ENCODE data around the gene FOXR1. TPM values are rescaled to one million over a fixed set of nuclear protein-coding genes. Genes with fewer than 3 reads are reported as not detected.

Gene FOXR1
- total RNA-seq, 4 donors from 2014 or later, result not detected

- no peak for TF ChIP-seq CTCF (IDR thresholded peaks at IDR 0.05)
- ATAC-seq (ENCODE audit: low FRiP score), result no peak
- no peak for DNase-seq (ENCODE audit: low spot score)
These were observed 43.9 kb upstream of the FOXR1 start for GRCh38 chr11:118927554-118928100.

GRCh38 chr11:118928101-118928869 is 43.3 kb upstream of the FOXR1 start:
- peak in 2 of 3 donors; percentile 20 to 93 for TF ChIP-seq CTCF (IDR thresholded peaks at IDR 0.05)
- DNase-seq (ENCODE audit: low spot score) (no peak), ATAC-seq (ENCODE audit: low FRiP score) (peak; percentile 82)

GRCh38 chr11:118928870-118929500 is 42.6 kb upstream of the FOXR1 start:
- no peak for DNase-seq (ENCODE audit: low spot score)
- no peak for TF ChIP-seq CTCF (IDR thresholded peaks at IDR 0.05)
- ATAC-seq (ENCODE audit: low FRiP score), result peak; percentile 17

- TF ChIP-seq CTCF (IDR thresholded peaks at IDR 0.05), result no peak
- ATAC-seq (ENCODE audit: low FRiP score) (peak; percentile 27), DNase-seq (ENCODE audit: low spot score) (no peak)
These were observed 42.0 kb upstream of the FOXR1 start for GRCh38 chr11:118929501-118930093.

GRCh38 chr11:118930094-118930712 is 41.4 kb upstream of the FOXR1 start:
- ATAC-seq (ENCODE audit: low FRiP score) (peak; percentile 35), DNase-seq (ENCODE audit: low spot score) (no peak)
- TF ChIP-seq CTCF (IDR thresholded peaks at IDR 0.05), result peak in 2 of 3 donors; percentile 81 to 82

GRCh38 chr11:118931571-118931970 is 40.0 kb upstream of the FOXR1 start:
- DNase-seq (ENCODE audit: low spot score), result no peak
- no peak for ATAC-seq (ENCODE audit: low FRiP score)
- TF ChIP-seq CTCF (IDR thresholded peaks at IDR 0.05), result no peak
